ENCODE results near the gene CYP27C1.
A peak's percentile ranks its signal among the peaks of the same experiment; 100 is the strongest.
"Not testable (repeated sequence)": the region's sequence is repeated elsewhere in the genome, so short reads cannot be mapped to it uniquely, and the experiment has no call there.

CYP27C1 gene

GRCh38 chr2:127228102-127228501 lies 8.0 kb upstream of the CYP27C1 start:
- H3K4me3 ChIP-seq (ENCODE audit: low read depth, low read length), result no peak overlapping the region
- no peak for DNase-seq (ENCODE audit: low read depth)
- TF ChIP-seq CTCF (IDR thresholded peaks at IDR 0.05; ENCODE audit: low read depth, low read length, missing control alignments), result no peak

GRCh38 chr2:127227264-127227660 lies 7.2 kb upstream of the CYP27C1 start:
- not testable (repeated sequence) for DNase-seq (ENCODE audit: low read depth); H3K4me3 ChIP-seq (ENCODE audit: low read depth, low read length)

DNA sequence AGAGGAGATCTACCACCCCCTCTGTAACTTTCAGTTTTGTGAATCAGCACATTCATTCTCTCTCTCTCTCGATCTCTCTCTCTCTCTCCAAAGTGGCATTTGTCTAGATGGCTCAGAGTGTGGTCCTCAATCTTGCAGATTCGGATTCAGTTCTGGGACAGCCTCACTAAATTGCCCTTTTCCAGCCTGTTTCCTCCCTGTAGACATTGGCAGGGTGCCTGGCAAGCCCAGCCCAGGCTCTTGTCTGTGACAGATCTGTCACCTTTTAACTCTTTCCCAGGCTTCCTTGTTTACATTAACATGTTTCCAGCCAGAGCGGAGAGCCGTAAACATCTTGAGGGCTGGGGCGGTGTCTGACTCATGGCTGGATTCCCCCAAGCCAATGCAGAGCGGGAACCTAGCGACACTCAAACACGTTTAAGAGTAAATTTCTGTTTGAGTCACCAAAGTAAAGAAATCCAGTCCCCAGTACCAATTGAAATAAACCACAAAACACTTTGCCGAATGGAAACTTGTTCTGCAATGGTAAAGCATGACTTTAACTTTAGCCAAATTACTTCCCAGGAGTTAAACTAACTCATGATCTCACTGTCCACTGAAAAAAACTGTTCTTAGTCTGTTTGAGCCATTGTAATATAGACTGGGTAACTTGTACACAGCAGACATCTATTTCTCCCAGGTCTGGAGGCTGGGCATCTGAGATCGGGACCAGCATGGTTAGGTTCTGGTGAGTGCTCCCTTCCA lies 6.6 kb upstream of the CYP27C1 start:
- H3K4me3 ChIP-seq (ENCODE audit: low read depth, low read length), result no peak overlapping the region; the same call in 1 of the 2 replicates
- no peak for TF ChIP-seq CTCF (IDR thresholded peaks at IDR 0.05; ENCODE audit: low read depth, low read length, missing control alignments)
- DNase-seq (ENCODE audit: low read depth), result peak; percentile 15

GRCh38 chr2:127226132-127226519 lies 6.0 kb upstream of the CYP27C1 start:
- DNase-seq (ENCODE audit: low read depth), result no peak
- no peak for TF ChIP-seq CTCF (IDR thresholded peaks at IDR 0.05; ENCODE audit: low read depth, low read length, missing control alignments)
- no peak overlapping the region for H3K4me3 ChIP-seq (ENCODE audit: low read depth, low read length)

GRCh38 chr2:127225186-127225960 lies 5.3 kb upstream of the CYP27C1 start:
- no peak for DNase-seq (ENCODE audit: low read depth)
- H3K4me3 ChIP-seq (ENCODE audit: low read depth, low read length), result no peak overlapping the region
- TF ChIP-seq CTCF (IDR thresholded peaks at IDR 0.05; ENCODE audit: low read depth, low read length, missing control alignments), result no peak

DNA sequence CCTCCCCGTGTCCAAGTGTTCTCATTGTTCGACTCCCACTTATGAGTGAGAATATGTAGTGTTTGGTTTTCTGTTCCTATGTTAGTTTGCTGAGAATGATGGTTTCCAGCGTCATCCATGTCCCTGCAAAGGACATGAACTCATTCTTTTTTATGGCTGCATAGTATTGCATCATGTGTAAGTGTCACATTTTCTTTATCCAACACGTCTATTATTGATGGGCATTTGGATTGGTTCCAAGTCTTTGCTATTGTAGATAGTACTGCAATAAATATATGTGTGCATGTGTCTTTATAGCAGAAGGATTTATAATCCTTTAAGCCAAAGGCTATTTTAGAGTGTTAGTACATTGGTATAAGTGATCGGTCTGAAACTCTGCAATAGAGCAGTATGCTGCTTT lies 4.0 kb upstream of the CYP27C1 start:
- not testable (repeated sequence) for DNase-seq (ENCODE audit: low read depth); H3K4me3 ChIP-seq (ENCODE audit: low read depth, low read length)

DNA sequence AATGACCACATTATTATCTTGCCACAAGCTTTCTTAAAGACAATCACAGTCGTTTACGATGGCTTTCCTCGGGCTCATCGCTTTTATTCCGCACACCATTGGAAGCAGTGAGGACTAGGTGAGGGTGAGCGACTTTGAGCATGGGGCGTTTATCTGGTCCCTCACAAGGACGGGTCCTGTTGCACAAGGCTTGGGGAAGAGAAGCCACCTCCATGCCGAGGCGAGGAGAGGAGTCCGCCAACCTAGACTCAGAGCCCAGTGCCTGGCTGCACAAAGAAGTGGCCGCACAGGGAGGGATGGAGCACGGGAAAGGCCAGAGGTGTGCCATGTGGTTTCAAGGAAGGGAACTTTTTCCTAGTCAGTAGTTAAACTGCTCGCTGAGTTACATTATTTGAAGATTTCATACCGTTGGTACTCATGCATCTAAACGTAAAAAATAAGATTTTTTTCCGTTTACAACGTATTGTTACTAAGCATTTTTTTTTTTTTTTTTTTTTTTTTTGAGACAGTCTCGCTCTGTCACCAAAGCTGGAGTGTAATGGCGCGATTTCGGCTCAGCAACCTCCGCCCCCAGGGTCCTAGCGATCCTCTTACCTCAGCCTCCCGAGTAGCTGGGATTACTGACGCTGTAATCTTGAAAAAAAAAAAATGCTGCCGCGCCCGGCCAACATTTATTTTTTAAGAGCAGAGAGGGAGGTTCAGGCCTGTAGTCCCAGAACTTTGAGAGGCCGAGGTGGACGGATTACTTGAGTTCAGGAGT lies 849 bp upstream of the CYP27C1 start:
- DNase-seq (ENCODE audit: low read depth), result no peak
- TF ChIP-seq CTCF (IDR thresholded peaks at IDR 0.05; ENCODE audit: low read depth, low read length, missing control alignments), result no peak
- H3K4me3 ChIP-seq (ENCODE audit: low read depth, low read length), result no peak overlapping the region
